HG03097 (cell line): ENCODE data around the gene PPBP.
"Not testable (repeated sequence)": the region's sequence is repeated elsewhere in the genome, so short reads cannot be mapped to it uniquely, and the experiment has no call there.

Experiments used
- ATAC-seq: cut with Tn5 transposase; IDR thresholded peaks from one replicate; pipeline ENCODE4 v1.9.1; 2021; ENCODE audit not compliant: unreplicated experiment, low FRiP score

PPBP gene

GRCh38 chr4:73998040-73999011 lies 10.3 kb upstream of the PPBP start, which contains the start of gene CXCL5:
Gene CXCL5 (minus strand): TSS chr4:73998677. CDS start chr4:73998581, 96 bp downstream.
- ATAC-seq = no peak

- no peak for ATAC-seq
Observed at GRCh38 chr4:73992050-73992449, 4.1 kb upstream of the PPBP start.

GRCh38 chr4:73991742-73992000 lies 3.7 kb upstream of the PPBP start:
- no peak for ATAC-seq

- ATAC-seq = no peak
Observed at GRCh38 chr4:73990988-73991741, 3.2 kb upstream of the PPBP start.

GRCh38 chr4:73989928-73990327 lies 1.9 kb upstream of the PPBP start:
- ATAC-seq = no peak

GRCh38 chr4:73989031-73989430 lies 1.0 kb upstream of the PPBP start:
- ATAC-seq = no peak

GRCh38 chr4:73985528-73985852 lies 2.5 kb downstream of the PPBP start:
- ATAC-seq = no peak

GRCh38 chr4:73984736-73985527 lies 3.1 kb downstream of the PPBP start:
- ATAC-seq = no peak

GRCh38 chr4:73981175-73981574 lies 6.8 kb downstream of the PPBP start:
- not testable (repeated sequence) for ATAC-seq

GRCh38 chr4:73979407-73979957 lies 8.5 kb downstream of the PPBP start:
- no peak for ATAC-seq

GRCh38 chr4:73978886-73979285 lies 9.1 kb downstream of the PPBP start:
- no peak for ATAC-seq

GRCh38 chr4:73976716-73977115 lies 11.3 kb downstream of the PPBP start:
- no peak for ATAC-seq

GRCh38 chr4:73976217-73976616 lies 11.8 kb downstream of the PPBP start:
- no peak for ATAC-seq

GRCh38 chr4:73974352-73974751 lies 13.6 kb downstream of the PPBP start:
- no peak for ATAC-seq

GRCh38 chr4:73970945-73971344 lies 17.0 kb downstream of the PPBP start:
- no peak for ATAC-seq

GRCh38 chr4:73970011-73970410 lies 18.0 kb downstream of the PPBP start:
- no peak for ATAC-seq

GRCh38 chr4:73967866-73968265 lies 20.1 kb downstream of the PPBP start:
- no peak for ATAC-seq

- ATAC-seq = no peak
Observed at GRCh38 chr4:73964862-73965611, 23.0 kb downstream of the PPBP start.

- ATAC-seq = no peak
Observed at GRCh38 chr4:73962724-73963123, 25.3 kb downstream of the PPBP start.

GRCh38 chr4:73959041-73959440 lies 28.9 kb downstream of the PPBP start:
- ATAC-seq = not testable (repeated sequence)
